Panc1 (cell line): ENCODE measurements around the gene OR10P1.

Source experiments
- CTCF ChIP-seq: fragments of 450-650 bp; IDR thresholded peaks from 2 replicates; pipeline ENCODE4 v1.5.1; 2017; ENCODE audit warnings: mild to moderate bottlenecking
- REST ChIP-seq, 2 experiments: IDR thresholded peaks; 2 replicates each; pipeline ENCODE4 v1.6.1; 2011 to 2012; ENCODE audit warnings: low read depth in 2 of 2, control low read depth in 1 of 2, low read length in 1 of 2, mild to moderate bottlenecking in 1 of 2, moderate library complexity in 1 of 2; ENCODE audit not compliant: insufficient read depth in 1 of 2
- SIN3A ChIP-seq: IDR thresholded peaks from 2 replicates; pipeline ENCODE4 v1.6.1; 2012; ENCODE audit warnings: low read depth, mild to moderate bottlenecking, low read length, moderate library complexity, borderline replicate concordance; ENCODE audit not compliant: insufficient read depth
- TCF7L2 ChIP-seq: IDR thresholded peaks from 2 replicates; pipeline ENCODE4 v1.6.1; 2011; ENCODE audit warnings: mild to moderate bottlenecking, low read depth, low read length, inconsistent platforms

- no peak for TF ChIP-seq CTCF
- TF ChIP-seq REST (IDR thresholded peaks at IDR 0.05; ENCODE audit: insufficient read depth in 1 of 2, low read depth in 2 of 2, low read length in 1 of 2): no peak
- TF ChIP-seq TCF7L2: no peak
- TF ChIP-seq SIN3A: no peak
Observed at GRCh38 chr12:55652352-55652751, 15.7 kb downstream of the OR10P1 start.
